SU-DHL-6 (cell line): ENCODE results near the gene ATP8A2.

Experiments
- EZH2phosphoT487 ChIP-seq: fragments of 200-600 bp; sonication (generic), shearing (Covaris generic); conservative IDR thresholded peaks from 2 replicates; pipeline ENCODE4 v1.6.1; 2018; ENCODE audit warnings: mild to moderate bottlenecking, antibody characterized with exemption, low read length, moderate library complexity, mixed read lengths
- TF ChIP-seq, protein P1 (sequence below): fragments of 200-600 bp; sonication (generic); IDR thresholded peaks from one replicate; pipeline ENCODE4 v1.5.1; 2017; ENCODE audit warnings: antibody characterized with exemption, mild to moderate bottlenecking, low read length, moderate library complexity; ENCODE audit not compliant: insufficient read depth, poor library complexity, severe bottlenecking

DNA sequence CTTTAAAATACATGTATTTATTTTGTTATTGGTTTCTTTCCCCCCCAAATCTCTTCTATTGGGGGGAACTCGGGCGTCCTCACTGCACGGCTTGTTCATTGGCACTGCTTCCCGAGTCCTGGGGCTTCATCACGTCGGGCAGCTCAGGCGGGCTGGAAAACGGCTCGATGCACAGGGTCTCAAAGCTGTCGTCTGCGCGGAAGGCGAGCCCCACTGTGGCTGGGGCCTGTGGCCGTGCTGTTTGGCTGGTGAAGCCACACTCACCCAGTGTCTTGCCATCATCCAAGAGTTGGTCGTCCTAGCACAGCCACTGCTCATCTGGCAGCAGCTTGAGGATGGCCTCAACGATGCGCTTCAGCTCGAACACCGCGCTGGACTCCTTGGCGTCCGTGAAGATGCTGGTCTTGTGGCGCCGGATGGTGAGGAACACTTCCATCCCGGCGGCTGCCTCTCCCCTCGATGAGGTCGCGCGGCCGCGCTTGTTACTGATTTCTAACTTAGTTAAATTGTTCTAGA lies 6.0 kb upstream of the ATP8A2 start:
- TF ChIP-seq, protein P1, sequence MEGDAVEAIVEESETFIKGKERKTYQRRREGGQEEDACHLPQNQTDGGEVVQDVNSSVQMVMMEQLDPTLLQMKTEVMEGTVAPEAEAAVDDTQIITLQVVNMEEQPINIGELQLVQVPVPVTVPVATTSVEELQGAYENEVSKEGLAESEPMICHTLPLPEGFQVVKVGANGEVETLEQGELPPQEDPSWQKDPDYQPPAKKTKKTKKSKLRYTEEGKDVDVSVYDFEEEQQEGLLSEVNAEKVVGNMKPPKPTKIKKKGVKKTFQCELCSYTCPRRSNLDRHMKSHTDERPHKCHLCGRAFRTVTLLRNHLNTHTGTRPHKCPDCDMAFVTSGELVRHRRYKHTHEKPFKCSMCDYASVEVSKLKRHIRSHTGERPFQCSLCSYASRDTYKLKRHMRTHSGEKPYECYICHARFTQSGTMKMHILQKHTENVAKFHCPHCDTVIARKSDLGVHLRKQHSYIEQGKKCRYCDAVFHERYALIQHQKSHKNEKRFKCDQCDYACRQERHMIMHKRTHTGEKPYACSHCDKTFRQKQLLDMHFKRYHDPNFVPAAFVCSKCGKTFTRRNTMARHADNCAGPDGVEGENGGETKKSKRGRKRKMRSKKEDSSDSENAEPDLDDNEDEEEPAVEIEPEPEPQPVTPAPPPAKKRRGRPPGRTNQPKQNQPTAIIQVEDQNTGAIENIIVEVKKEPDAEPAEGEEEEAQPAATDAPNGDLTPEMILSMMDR, result no peak
- TF ChIP-seq EZH2phosphoT487, result no peak
